ENCODE data around the gene NOTUM.

Gene NOTUM

GRCh38 chr17:81911277-81911961 lies 49.6 kb downstream of the NOTUM start, which contains the start of gene PCYT2:
Gene PCYT2, minus strand, starts transcription at chr17:81911399. Its CDS starts 44 bp downstream, at chr17:81911355.
- peak; percentile 83 for DNase-seq (ENCODE audit: low spot score)

DNA sequence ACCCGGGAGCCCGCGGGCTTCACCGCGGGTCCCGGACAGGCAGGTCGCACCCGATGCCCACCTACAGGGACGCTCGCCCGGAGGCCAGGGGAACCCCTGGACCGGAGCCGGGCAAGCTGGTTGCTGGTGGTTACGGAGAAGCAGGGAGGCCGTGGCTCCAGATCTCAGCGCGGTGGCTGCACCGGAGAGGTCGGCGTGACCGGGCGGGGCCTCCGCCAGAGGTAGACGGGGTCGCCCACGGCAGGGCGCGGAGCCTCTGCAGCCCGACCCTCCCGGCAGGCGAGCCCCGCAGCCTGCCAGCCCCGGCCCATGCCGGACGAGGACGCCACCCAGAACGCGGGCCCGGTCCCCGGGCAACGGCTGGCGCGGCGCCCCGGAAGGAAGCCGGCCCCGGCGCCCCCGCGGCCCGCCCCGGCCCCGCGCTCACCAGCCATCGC lies 50.1 kb downstream of the NOTUM start:
- DNase-seq (ENCODE audit: low spot score), result no peak

DNA sequence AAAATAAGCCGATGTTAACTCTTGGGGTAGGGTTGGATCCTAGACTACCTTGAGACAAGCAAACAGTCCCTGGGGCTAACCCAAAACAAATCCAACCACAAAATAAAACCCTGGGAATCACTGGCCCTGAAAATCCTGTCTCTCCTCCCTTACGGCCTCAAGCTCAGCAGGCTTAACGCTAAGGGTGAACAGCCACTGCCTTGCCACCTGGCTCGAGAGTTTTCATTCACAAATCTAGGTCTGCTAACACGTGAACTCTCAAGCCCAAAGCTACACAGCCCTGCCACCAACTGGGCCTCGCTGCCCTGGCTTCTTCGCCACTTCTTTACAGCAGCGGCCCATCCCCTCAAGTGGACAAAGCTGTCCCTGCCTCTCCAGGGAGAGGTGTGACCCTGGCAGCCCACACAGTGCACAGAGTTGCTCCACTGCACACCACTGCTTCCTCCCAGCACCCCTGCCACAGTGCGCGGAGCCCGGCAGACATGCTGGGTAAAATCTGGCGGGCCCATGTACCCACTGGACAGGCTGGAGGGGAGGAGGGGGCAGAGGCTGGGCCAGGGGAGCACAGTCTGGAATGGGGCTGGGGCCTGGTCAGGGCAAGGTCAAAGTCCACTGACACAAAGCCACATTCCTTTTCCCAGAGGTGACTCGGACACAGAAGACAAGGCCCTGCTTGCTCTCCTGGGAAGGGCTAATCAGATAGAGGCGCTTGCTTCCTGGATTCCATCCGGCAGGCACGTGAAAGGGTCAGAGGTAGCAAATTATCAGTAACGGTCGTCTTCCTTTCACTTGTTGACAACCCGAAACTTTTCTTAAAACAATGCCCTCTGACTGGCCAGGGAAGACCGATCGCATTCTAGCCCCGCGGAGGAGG lies 50.8 kb downstream of the NOTUM start:
- DNase-seq (ENCODE audit: low spot score), result no peak

GRCh38 chr17:81909231-81909630 lies 51.8 kb downstream of the NOTUM start:
- DNase-seq (ENCODE audit: low spot score), result no peak

DNA sequence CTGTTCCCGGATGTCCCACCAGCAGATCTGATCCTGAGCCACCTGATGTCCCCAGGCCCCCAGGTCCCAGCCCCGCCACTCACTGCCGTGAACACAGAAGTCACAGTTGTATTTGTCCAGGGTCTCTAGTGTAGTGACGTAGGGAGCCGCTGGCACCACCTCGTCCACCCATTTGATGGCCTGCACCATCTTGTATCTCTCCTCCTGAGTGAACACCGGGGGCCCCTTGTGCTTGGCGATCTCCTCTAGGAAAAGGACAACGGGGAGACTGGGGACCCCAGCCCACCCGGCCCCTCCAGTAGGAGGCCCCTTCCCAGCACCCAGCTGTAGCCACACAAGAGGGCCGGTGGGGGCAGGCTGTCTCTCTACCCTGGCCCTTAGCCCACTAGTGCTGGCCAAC lies 52.2 kb downstream of the NOTUM start:
- DNase-seq (ENCODE audit: low spot score), result no peak

- no peak for DNase-seq (ENCODE audit: low spot score)
Measured at GRCh38 chr17:81907219-81908145, 53.5 kb downstream of the NOTUM start.

DNA sequence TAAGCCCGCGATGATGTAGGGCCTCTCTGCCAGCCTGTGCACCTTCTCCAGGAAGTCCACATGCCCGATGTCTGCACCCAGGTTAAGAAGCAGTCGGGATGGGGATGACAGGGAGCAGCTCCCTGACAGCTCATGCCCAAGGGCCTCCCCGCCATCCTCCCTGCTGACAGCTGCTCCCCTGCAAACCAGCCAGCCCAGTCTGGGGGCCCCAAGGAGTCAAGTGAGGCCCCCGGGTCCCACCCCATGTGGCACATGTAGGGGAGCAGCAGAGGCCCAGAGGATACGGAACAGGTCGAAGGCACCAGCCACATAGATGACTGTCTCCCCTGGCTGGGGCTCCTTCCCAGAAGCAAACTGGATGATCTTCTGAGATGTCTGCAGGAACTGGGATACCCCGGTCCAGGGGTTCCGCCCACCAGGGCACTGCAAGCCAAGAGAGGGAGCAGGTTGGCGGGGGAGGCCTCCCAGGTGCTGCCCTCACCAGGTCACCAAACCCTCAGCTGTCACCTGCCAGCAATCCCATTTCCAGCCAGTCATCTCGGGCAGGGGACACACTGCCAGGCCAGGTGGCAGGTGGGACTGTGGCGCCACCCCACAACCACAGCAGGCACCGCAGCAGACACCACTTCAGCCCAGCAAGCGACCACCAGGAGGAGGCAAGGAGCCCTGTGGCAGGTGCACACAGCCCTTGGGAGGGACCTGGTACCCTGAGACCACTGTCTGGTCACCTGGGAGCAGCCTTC lies 54.3 kb downstream of the NOTUM start:
- no peak for DNase-seq (ENCODE audit: low spot score)

DNA sequence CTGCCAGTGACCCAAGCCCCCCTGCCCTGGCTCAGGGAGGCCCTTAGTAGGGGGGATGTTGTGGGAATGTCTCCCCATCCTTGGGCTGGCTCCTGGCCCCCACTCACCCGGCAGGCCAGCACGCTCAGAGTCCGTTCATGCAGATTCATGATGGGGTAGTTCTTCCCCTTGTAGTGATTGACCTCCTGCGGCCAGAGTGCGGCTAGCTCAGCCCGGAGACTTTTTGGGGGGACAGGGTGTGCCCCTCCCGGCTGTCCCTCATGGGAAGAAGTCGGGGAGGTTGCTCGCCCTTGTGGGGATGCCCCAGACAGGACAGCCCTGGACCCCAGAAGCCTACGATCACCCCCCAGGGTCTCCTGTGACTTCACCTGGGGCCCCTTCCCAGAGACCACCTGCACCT lies 55.0 kb downstream of the NOTUM start:
- DNase-seq (ENCODE audit: low spot score), result no peak

GRCh38 chr17:81905424-81905875 lies 55.5 kb downstream of the NOTUM start:
- no peak for DNase-seq (ENCODE audit: low spot score)

DNA sequence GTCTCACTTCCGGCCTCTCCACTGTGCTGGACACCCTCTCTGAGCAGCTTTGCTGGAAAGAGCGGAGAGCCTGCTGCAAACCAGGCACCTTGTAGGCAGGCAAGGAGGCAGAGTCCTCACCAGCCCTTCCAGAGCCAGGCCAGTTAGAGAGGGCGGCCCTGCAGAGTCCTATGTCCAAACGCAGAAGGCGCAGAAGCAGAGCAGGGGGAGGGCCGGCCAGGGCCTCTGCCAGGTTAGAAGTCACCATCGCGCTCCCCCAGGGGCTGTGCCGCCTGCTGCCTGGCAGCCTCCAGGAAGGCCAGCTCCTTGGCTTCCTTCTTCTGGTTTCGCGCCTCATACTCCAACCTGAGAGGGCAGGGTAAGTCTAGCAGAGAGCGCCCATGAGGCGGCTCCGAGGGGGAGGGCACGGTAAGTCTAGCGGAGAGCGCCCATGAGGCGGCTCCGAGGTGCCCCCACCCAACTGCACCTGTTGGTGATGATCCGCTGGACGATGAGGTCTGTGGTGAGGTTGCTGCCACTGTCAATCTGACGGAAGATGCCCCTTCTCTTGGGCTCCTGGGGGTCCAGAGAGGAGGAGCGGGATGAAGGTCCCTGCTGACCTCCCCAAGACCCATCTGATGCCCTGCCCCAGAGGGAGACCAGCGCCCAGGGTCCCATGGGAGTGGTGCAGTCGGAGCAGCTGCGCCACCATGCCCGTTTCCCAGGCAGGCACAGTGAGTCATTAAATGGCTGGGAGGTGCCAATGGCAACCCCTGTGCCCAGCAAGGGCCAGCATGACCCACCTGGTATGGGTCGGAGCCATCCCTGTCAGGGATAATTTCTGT lies 56.2 kb downstream of the NOTUM start:
- DNase-seq (ENCODE audit: low spot score), result no peak

- no peak for DNase-seq (ENCODE audit: low spot score)
Measured at GRCh38 chr17:81903896-81904599, 56.9 kb downstream of the NOTUM start.

DNA sequence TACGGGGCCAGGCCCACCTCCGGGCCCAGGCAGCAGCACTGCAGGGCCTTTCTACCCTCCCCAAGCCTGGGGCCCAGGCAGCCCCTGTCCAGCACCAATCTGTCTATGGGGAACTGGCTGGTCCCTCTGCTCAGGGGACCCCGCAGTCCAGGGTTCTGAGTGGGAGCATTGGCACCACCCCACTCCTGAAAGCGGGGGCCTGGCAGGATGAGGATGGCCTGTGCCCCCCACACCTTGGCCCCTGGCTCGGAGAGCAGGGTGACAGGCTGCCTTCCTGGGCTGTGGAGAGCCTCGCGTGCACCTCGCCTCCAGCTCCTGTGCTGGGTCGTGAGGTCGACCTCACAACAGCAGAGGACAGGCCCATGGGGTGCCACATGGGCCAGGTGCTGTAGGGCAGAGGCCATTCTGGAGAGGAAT lies 57.6 kb downstream of the NOTUM start:
- DNase-seq (ENCODE audit: low spot score), result no peak

GRCh38 chr17:81902653-81903414 lies 58.2 kb downstream of the NOTUM start:
- no peak for DNase-seq (ENCODE audit: low spot score)

Data from SK-N-DZ (cell line).